NCI-H2227 (cell line): ENCODE measurements around the gene NEURL1.
A peak's percentile ranks its signal among the peaks of the same experiment; 100 is the strongest.
"Not testable (repeated sequence)": the region's sequence is repeated elsewhere in the genome, so short reads cannot be mapped to it uniquely, and the experiment has no call there.

Experiments used
- DNase-seq: peaks from one replicate; lab custom pipeline; 2025; ENCODE audit not compliant: unreplicated experiment; lab: John Stamatoyannopoulos, UW

NEURL1 gene

GRCh38 chr10:103459615-103460014 is 33.9 kb upstream of the NEURL1 start:
- no peak for DNase-seq

- no peak for DNase-seq
Observed at GRCh38 chr10:103463499-103463898, 30.0 kb upstream of the NEURL1 start.

DNA sequence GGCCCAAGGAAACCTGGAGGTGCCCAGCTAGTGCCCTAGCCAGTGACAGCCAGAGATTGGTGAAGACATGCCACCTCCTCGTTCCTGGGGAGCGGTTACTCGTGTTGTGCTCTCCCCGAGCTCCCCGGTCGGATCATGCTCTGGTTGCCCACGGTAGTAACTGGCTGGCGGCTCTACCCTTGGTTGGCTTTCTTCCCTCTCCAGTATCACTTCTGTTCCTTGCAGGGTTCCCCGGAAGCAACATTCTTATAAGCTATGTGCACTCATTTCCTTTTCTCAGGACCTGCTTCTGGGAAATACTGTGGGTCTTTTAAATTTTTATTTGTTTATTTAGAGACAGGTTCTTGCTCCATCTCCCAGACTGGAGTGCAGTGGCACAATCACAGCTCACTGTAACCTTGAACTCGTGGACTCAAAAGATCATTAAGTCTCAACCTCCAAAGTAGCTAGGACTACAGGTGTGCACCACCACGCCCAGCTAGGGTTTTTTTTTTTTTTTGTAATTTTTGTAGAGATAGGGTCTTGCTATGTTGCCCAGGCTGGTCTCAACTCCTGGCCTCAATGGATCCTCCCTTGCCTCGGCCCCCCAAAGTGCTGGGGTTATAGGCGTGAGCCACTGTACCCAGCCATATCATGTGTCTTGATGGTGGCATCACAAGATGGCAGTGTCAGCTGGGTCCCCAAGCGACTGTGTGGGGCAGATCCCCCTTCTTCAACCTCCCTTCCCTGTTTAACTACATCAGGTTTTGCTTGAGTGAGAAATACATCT is 27.9 kb upstream of the NEURL1 start:
- DNase-seq = no peak

DNA sequence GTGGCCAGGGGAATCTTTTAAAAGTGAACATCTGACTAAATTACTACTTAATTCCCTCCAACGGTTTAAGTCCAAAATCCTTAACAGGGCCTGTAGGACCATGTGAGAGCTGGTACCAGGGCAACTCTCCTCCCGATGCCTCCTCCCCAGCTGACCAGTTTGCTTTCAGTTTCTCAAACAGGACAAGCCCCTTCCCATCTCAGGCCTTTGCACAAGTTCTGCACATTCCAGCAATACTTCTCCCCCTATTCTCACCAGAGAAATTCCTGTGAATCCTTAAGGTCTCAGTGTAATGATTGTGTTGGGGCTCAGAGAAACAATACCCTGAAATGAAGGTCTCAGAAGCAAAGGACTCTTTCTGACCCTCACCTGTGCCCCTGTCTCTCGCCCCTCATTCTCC is 26.8 kb upstream of the NEURL1 start:
- no peak for DNase-seq

DNA sequence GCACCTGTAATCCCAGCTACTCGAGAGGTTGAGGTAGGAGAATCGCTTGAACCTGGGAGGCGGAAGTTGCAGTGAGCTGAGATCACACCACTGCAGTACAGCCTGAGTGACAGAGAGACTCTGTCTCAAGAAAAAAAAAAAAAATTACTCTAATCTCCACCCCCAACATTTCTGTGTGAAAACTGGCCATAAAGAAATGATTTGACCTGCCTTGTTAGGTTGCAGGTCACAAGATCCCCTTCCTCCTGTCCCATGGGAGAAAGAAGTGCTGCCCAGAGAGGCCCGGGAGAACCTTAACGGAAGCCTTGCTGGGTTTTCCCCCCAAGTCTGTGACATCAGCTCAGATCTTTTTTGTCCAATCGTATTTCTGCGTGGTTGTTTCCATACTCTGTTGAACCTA is 26.1 kb upstream of the NEURL1 start:
- no peak for DNase-seq

GRCh38 chr10:103469201-103469600 is 24.3 kb upstream of the NEURL1 start:
- no peak for DNase-seq

DNA sequence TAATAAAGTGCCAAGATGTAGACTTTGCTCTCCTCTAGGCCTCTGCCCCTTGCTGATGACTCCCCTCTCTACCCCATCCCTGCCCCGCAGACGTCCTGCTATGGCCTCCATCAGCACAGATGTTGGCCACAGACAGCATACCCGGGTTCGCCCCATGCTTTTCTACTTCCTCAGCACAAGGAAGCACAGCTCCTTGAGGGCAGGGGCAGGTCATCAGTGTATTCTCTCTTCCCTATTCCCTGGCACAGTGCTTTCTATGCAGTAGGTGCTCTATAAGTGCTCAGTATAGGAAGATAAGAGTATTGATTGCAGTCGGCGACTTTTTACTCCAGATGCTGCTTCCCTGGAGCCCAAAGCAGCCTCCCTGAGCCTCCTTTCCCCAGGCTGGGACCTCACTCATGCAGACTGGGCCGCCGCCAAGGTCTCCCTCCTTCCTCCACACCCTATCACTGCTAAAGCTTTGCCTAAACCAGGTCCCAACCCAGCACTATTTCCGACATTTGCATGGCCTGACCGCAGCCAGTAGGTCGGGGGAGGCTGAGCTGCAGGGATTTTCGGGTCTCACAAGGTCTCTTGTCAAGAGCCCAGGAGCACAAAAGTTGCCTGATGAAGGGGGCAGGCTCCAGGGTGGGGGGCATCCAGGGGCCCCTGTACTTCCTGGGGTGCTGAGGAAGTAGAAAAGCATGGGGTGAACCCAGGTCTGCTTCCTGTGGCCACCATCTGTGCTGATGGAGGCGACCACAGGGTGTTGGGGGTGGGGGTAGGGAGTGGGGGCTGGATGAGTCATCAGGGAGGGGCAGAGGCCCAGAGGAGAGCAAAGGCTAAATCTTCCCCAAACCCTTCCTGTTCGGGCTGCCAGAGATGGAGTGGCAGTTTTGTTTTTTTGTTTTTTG is 22.5 kb upstream of the NEURL1 start:
- DNase-seq = no peak

DNA sequence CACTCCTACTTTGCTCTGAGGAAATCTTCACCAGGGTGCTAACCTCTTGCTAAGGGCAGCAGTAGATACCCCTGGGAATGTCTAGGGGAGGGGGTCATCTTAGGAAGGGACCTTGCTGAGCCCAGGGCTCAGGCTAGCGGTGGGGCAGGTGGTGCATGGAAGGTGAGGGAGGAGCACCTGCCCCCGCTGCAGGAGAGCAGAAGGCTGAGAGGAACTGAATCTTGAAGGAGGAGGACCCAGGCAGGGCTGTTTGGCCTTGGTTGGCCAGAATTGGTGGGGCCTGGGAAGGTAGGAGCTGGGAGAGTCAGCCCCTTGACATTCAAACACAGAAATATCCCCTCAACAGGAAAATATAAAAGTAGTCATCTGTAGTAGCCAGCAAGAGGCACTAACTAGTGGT is 21.5 kb upstream of the NEURL1 start:
- DNase-seq = no peak

DNA sequence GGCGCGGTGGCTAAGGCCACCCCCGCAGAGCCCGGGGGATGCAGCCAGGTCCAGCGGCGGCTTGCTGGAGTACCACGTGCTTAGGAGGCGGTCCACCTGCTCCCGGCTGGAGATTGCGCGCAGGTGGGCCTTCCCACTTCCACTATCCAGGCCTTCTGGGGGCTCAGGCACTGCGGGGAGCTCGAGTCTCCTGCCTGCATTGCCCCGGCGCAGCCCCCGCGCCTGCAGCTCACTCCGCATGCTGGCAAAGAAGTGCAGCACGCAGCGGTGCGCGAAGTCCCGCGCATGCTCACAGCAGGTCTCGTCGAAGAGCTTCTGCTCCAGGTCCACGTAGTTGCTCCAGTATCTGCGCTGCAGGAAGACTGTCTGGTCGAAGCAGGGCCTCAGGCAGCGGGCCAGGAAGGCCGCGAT is 20.2 kb upstream of the NEURL1 start:
- no peak for DNase-seq

DNA sequence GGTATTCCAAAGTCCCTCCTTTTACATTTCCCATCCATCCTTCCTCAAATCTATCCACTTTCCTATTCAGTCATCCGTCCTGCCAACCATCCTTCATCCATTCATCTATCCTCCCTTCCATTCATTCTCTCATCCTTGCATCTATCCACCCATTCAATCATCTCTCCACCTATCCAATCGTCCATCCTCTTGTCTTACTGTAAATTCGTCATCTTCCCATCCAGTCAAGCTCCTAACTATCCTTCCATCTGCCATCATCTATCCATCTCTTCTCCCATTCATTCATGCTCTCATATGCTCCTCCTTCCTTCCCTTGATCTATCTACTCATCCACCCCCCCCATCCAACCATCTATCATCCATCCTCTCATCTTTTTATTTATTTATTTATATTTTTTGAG is 19.4 kb upstream of the NEURL1 start:
- DNase-seq = no peak

DNA sequence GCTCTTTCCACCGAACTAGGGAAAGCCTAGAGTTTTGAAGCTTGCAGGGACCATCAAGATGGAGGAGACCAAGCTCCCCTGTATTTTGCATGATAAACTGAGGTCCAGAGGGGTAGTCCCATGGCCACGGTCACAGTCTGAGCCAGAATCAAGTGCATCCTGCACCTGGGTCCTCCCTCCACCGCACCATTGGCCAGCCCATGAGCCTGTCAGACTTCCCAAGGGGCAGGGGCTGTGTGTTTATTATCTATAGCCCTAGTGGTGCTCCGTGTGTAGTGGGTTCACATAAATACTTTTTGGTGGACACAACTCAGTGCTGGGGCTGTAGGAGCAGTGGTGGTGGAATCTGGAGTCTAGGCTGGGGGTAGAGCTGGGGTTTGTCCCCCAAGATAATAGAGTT is 18.1 kb upstream of the NEURL1 start:
- DNase-seq = no peak

- no peak for DNase-seq
Observed at GRCh38 chr10:103476046-103476768, 17.3 kb upstream of the NEURL1 start.

GRCh38 chr10:103478671-103479070 is 14.8 kb upstream of the NEURL1 start:
- no peak for DNase-seq

DNA sequence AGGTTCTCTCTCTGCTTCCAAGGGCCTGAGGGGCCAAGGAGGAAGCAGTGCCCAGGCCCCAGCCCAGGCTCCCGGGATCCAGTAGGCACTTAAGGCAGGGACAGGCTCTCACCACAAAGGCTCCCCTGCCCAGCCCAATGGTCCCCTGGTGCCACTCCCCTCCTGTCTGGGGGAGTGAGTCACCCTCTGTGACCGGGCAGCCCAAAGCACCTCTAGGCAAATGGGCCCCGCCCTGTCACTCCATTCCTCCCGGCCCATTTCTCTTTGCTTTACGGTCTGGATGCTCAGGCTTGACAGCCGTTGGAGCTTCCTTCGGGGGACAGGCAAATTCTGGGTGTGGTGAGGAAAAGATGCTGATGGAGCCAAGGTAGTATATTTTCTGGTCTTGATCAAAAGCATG is 14.4 kb upstream of the NEURL1 start, which contains the start of gene CALHM3:
TSS of gene CALHM3 (minus strand) at position 106 of the 400 bp plus-strand sequence. CDS start 208 bp downstream, outside the sequence.
- DNase-seq = no peak

GRCh38 chr10:103480521-103480920 is 13.0 kb upstream of the NEURL1 start:
- no peak for DNase-seq

- DNase-seq = peak; percentile 54
Observed at GRCh38 chr10:103481974-103482531, 11.5 kb upstream of the NEURL1 start.

- not testable (repeated sequence) for DNase-seq
Observed at GRCh38 chr10:103486635-103487409, 6.7 kb upstream of the NEURL1 start.

DNA sequence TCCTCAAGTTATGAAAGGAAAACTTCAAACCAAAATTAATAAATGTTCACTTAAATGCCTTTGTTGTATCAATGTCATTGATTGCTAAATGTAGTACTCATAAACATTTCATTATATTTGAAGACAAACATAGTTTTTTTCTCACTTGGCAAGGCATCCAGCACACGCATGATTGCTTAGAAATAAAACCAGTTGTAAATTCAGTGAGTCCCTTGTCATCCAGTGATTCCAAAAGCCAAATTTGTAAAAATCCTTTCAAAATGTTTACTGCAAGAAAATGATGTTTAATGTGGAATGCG is 6.1 kb upstream of the NEURL1 start:
- DNase-seq = no peak

GRCh38 chr10:103490986-103491314 is 2.6 kb upstream of the NEURL1 start:
- no peak for DNase-seq

- DNase-seq = peak; percentile 59
Observed at GRCh38 chr10:103491729-103492364, 1.7 kb upstream of the NEURL1 start.
